OCI-LY1 (cell line): ENCODE data around the gene MET.

ENCODE experiments used
- CTCF ChIP-seq: fragments of 200-600 bp; sonication (generic), shearing (Covaris generic); IDR thresholded peaks from 2 replicates; pipeline ENCODE4 v1.5.1; 2017; ENCODE audit warnings: mild to moderate bottlenecking, antibody characterized with exemption, low read length, moderate library complexity, mixed read lengths
- EZH2 ChIP-seq: fragments of 200-600 bp; sonication (generic), shearing (Covaris generic); IDR thresholded peaks from 2 replicates; pipeline ENCODE4 v1.8.0; 2017; ENCODE audit warnings: borderline replicate concordance, mixed run types, mild to moderate bottlenecking, antibody characterized with exemption, low read length, moderate library complexity, mixed read lengths

- TF ChIP-seq CTCF = no peak
- TF ChIP-seq EZH2 = no peak
Observed at GRCh38 chr7:116697152-116697551, 25.2 kb downstream of the MET start.
